ENCODE measurements around the gene KRIT1.

The KRIT1 gene

DNA sequence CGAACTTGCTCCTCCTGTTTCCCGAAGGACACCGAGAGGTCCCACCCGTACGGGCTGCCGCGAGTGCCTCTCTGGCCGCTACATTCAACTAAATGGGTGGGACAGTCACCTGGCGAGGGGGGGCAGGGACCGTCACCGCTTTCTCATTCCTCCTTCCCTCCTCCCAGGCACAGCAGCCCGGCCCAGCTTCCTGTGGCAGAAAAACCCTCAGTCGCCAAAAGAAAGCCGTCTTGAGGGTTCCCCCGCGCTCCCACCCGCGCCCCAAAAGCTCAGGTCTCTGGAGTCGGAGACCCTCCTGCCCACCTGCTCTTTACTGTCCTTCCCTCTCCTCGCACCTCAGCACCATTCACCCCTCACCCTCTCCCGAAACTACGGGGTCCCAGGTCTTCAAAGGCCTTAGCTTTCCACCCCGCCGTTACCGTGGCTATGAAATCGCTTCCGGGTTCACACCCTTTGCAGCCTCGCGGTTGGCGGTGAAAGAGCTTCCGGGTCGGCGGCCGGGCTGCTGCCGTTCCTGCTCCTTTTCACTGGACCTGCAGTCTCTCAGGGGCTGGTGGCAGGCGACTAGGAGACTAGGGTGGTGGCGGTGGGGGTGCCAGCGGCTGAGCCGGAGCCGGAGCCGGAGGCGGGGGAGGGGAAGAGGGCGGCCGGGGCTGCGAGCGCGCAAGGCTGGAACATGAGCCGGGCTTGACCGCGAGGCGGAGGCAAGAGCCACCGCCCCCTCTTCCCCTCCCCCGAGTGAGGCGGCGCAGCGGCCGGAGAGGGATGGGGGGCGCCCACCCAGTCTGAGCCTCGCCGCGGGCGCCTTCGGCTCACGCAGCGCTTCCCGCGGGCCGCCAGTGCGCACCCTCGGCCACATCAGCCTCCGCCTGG, at the start of gene KRIT1, which contains the start of gene ANKIB1:
KRIT1 (minus strand) TSS at position 428 of the 873 bp plus-strand sequence. CDS start 3,779 bp downstream, outside the sequence.
ANKIB1 (plus strand) TSS at position 488 of the 873 bp plus-strand sequence. CDS start 49,005 bp downstream, outside the sequence.
- TF ChIP-seq, protein P1, sequence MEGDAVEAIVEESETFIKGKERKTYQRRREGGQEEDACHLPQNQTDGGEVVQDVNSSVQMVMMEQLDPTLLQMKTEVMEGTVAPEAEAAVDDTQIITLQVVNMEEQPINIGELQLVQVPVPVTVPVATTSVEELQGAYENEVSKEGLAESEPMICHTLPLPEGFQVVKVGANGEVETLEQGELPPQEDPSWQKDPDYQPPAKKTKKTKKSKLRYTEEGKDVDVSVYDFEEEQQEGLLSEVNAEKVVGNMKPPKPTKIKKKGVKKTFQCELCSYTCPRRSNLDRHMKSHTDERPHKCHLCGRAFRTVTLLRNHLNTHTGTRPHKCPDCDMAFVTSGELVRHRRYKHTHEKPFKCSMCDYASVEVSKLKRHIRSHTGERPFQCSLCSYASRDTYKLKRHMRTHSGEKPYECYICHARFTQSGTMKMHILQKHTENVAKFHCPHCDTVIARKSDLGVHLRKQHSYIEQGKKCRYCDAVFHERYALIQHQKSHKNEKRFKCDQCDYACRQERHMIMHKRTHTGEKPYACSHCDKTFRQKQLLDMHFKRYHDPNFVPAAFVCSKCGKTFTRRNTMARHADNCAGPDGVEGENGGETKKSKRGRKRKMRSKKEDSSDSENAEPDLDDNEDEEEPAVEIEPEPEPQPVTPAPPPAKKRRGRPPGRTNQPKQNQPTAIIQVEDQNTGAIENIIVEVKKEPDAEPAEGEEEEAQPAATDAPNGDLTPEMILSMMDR (conservative IDR thresholded peaks at IDR 0.05): no peak; the same call in 1 of the 2 replicates
- peak; percentile 88 for TF ChIP-seq ZFX (IDR thresholded peaks at IDR 0.05)
- H3K27ac ChIP-seq: peak within 1 kb of the TSS; percentile 82

DNA sequence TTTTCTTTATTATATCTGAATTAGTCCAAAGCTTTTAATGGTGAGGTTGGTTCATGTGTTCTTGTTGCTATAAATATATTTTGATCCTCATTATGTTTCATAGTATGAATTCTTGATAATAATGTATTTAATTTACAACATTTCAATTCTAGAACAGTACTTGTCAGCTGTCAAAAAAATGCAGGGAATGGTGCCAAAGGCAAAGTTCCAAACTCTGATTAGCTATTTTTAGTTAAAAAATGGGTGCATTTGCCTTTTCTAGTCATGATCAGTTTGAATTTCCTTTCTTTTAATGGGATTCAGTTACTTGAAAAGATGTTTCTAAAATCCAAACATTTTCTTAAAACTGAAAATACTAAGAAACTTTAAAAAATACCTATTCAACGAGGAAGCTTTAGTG, 49.7 kb upstream of the KRIT1 start:
- TF ChIP-seq ZFX (IDR thresholded peaks at IDR 0.05): no peak
- TF ChIP-seq, protein P1 (conservative IDR thresholded peaks at IDR 0.05): no peak
- H3K27ac ChIP-seq: no peak overlapping the region

DNA sequence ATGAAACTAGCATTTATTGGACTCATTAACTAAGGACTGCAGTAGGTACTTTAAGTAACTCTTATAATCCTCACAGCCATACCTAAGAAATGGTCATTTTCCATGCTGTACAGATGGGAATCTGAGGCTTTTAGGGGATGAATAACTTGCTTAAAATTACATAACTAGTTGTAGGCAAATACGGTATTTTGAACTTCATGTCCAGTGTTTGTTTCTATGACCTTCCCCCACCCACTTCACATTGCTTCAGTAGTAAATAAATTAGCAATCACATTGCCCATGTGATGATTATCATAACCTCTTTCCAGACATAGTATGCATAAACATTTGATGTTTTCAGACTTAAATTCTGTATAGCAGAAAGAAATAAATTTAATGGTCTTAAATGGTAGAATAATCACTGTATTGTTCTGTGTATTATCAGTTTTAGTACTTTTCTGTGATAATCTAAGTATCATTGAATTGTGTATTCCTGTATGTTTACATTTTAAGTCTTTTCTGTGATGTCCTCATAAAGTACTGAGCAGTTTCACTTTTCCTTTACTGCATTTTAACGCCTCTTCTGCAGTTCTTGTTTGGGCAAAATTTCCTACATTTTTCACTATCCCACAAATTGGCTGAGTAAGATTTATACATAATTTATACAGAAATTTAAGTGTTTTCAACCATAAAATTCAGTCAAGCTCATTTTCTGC, 48.3 kb upstream of the KRIT1 start:
- TF ChIP-seq ZFX (IDR thresholded peaks at IDR 0.05): no peak
- TF ChIP-seq, protein P1 (conservative IDR thresholded peaks at IDR 0.05): no peak
- no peak overlapping the region for H3K27ac ChIP-seq

- no peak overlapping the region for H3K27ac ChIP-seq
- TF ChIP-seq, protein P1 (conservative IDR thresholded peaks at IDR 0.05): no peak
- TF ChIP-seq ZFX (IDR thresholded peaks at IDR 0.05): no peak
Measured at GRCh38 chr7:92292981-92293380, 47.3 kb upstream of the KRIT1 start.

- TF ChIP-seq, protein P1 (conservative IDR thresholded peaks at IDR 0.05): no peak
- TF ChIP-seq ZFX (IDR thresholded peaks at IDR 0.05): no peak
- no peak overlapping the region for H3K27ac ChIP-seq
Measured at GRCh38 chr7:92289321-92289720, 43.6 kb upstream of the KRIT1 start.

DNA sequence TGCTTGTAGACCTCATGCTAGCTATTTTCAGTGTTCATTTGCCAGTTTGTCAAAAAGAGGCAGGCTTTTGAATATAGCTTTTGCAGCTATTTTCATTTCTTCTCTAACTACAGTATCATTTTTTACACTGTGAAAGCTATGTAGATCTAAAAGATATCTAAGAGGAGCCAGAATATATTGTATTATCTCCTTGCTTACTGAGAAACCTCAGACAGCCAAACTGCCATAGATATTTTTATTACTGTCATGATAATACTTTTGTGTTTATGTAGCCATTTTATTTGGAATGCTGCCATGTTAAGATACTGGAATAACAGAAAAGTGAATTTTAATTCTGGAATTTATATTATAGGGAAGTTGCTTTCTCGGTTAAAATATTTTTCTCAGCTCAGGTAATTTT, 37.2 kb upstream of the KRIT1 start:
- H3K27ac ChIP-seq: no peak overlapping the region
- TF ChIP-seq, protein P1 (conservative IDR thresholded peaks at IDR 0.05): no peak
- TF ChIP-seq ZFX (IDR thresholded peaks at IDR 0.05): no peak
